NCI-H2029 treated with DMSO at 0.1 percent for 48 hours (cell line): ENCODE measurements around the gene TMIE.
"Not testable (repeated sequence)": the region's sequence is repeated elsewhere in the genome, so short reads cannot be mapped to it uniquely, and the experiment has no call there.

ENCODE experiments used
- DNase-seq: peaks from one replicate; lab custom pipeline; 2025; lab: John Stamatoyannopoulos, UW

Gene TMIE

DNA sequence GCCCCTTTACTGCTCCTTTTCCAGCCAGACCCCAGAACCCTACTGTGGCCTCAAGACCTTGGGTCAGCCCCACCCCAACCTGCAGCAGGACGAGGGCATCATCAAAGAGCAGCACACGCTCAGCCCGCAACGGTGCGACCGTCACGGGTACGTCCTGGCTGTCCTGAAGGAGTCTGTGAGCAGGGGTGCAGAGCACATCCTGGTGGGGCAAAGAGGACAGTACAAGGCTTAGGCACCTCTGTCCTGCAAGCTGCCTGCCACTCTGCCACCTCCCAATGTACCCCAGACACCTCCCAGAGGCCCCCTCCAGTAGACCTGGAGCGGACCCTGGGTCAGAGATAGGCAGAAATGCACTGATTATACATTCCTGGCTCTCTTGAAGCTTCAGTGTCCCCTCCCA is 15.7 kb upstream of the TMIE start:
- no peak for DNase-seq

GRCh38 chr3:46690798-46691197 is 10.4 kb upstream of the TMIE start:
- no peak for DNase-seq

DNA sequence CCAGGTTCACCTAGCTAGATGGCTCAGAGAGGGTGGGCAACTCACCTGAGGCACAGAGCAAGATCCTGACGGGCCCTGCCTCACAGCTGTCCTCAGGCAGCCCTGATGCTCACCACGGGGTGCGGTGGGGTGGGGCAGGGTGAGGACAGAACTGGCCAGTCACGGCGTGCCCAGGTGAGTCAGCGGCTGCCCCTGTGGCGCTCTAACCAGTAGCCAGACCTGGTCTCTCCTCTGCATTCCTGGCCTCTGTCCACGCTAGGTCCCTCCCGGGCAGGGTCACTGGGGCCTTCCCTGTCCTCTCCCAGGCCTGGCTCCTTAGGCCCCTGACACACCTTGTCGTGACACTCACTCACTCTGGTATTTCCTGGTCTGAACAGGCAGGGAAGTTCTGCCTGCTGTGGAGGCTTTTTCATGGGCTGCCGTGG is 8.6 kb upstream of the TMIE start:
- no peak for DNase-seq

- no peak for DNase-seq
Measured at GRCh38 chr3:46693038-46693891, 7.9 kb upstream of the TMIE start, which contains the start of gene ALS2CL. ALS2CL (minus strand) TSS chr3:46693679; CDS start chr3:46689440, 4,239 bp downstream.

DNA sequence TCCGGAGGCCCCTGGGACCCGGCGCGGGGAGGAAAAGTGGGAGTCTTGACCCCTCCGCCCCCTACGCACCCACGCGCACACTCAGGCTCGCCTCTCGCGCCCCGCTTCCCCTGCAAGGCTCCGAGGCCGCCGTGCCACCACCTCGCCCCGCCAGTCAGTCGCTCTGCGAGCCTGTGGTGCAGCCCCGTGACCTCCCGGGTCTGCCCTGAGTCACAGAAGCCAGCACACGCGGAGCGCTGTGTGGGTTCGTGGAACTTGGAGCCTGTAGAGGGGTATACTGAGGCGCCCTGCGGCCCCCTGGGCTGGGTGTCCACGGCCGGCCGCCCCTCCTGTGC is 7.3 kb upstream of the TMIE start:
- DNase-seq = no peak

DNA sequence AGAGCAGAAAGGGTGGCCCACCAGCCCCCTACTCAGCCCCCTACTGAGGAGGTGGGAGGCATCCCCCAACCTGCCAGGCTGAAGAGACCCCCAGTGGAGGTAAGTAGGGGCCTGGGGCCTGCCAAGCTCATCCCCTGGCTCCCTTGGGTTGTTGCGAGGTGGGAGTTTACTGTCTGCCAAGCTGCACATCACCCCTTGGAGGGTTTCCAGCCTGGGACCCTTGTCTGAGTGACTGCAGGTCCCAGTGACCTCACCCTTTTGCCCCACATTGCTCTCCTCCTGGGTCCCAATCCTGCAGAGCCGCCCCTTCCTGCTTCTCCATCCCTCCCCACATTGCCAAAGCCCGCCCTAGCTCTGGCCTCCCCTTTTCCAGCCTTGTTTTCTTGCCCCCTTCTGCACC is 6.7 kb upstream of the TMIE start:
- DNase-seq = no peak

GRCh38 chr3:46695177-46695961 is 5.8 kb upstream of the TMIE start:
- no peak for DNase-seq

- no peak for DNase-seq
Measured at GRCh38 chr3:46695962-46696894, 5.0 kb upstream of the TMIE start.

DNA sequence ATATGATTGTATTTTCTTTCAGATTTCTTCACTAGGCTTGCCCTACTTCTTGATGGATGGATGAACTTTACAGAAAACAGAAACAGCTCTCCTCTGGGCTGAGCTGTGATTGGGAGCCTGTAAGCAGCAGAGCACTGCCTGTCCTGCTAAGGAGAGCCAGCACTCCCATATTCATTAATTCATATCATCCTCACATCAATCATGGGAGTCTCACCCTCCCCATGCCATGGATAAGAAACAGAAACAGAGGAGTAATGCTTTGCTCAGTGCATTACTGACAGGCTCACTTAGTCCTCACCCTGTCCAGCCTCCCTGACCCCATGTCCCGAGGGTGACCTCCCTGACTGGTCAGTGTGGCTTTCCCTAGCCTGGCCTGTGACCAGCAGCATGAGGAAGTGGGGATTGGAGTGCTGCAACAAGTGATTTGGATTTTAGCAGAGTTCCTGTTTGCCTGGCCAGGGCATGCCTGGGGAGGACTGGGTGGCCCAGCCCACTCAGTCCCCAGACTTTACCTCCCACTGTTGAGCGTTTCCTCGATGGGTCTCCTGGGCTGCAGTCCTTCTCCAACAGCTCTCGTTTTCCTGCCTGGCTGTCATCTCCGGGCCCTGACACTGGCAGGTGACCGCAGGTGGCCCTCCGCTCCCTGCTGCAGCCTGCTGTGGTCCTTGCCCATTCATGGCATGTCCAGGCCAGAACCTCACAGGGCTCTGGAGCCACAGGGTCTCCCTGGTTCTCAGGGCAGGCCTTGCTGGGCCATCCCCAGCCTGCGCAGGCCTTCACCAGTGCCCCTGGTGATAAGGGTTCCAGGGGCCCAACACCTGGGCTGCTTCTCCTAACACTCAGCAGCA is 1.3 kb upstream of the TMIE start:
- no peak for DNase-seq

DNA sequence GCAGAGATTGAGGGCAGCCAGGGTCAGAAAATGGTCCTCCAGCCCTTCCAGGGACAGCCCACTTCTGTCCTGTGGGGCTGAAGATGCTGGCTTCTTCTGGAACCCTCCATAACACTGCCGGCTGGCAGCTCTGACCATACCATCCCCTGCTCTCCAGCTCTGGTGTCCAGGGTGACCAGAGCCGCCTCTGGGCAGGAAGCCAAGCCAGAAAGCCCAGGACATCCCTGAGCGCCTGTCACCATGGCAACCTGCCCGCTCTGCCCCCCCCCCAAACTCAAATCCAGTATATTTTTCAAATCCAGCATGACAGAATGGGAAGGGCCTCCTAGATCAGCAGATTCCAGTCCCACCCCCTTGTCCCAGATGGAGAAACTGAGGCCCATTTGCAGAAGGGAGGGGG is 420 bp upstream of the TMIE start:
- no peak for DNase-seq

DNA sequence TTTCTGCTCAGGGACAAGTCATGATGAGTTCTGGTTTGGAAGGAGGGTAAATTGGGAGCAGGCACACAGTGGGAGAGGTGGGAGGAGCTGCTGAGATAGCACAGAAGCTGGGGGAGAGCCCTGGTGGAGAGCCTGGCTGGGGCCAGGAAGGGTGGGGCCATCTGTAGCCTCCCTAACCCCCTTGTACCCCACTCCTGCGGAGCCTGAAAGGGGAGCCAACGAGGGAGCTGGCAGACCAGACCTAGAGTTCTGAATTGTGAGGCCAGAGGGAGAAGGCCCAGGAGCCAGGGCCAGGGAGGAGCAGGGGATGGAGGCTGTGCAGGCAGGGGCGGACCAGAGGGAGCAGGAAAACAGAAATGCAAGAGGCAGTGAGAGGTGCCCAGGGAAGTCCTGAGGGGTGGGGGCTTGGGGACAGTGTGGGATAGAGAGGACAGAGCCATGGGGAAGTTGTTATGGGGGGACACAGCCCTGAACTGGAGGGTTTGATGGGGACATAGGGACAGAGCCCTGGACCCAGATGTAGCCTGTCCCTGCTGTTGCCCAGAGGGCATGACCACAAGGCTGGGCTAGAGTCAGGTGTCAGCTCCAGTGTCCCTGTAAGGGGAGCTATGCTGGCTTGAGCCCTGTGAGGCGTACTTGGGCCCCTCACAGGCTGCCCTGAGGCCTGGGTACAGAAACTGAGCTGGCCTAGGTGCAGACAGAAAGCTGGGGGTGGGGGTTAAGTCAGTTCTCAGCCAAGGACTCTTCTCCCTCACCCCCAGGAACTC is 1.2 kb downstream of the TMIE start:
- no peak for DNase-seq

GRCh38 chr3:46703013-46703520 is 1.9 kb downstream of the TMIE start:
- DNase-seq = no peak

- not testable (repeated sequence) for DNase-seq
Measured at GRCh38 chr3:46704346-46704745, 3.2 kb downstream of the TMIE start.

DNA sequence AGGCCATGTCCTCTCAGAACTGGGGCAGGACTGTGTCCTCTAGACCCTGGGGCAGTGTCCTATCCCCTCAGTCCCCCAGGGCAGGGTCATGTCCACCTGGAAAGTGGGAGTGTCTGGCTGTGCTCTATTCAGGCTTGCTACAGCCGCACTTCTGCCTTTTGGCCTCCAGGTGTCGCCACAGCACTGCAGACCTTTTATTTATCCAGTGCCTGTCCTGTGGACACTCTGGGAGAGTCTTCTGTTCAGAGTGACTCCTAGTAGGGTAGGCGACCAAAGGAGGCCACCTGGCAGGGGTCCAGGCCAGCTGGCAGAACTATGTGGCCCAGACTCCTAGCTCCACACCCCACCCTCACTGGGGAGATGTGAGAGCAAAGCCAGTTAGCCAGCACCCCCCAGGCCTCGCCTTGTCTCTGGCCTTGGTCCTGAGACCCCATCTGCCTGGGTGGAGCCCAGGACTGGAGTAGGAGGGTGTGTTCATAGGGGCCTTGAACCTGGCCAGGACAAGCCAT is 3.9 kb downstream of the TMIE start:
- peak; percentile 56 for DNase-seq

DNA sequence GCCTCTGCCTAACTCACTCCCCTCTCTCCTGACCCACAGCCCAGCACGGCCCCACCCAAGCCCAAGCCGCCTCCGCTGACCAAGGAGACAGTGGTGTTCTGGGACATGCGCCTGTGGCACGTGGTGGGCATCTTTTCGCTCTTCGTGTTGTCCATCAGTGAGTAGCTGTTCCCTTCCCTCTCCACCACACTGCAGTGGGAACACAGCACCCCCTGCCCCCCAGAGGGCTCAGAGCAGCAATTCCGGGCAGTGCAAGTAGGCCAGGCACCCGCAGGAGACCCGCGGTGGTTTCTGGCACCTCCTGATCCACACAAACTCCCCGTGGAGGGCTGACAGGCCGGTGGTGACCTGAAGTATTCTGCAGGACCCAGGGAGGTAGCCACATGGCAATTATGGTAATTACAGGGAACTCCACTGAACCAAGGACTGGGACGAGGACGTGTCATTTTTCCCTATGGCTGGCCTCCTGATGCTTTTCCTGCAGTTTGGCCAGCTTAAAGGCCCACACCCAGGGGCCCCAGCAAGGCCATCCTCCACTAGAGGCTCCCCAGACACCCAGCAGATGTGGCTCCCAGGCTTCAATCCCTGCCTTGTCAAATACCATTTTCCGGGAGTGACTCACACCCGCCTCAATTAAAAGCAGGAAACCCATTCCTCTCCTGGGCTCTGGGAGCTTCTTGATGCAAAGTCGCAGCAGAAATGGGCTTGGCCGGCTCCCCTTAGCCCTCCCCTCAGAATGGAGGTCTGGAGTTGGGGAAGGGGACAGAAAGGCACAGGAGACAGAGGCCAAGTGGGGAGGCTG is 4.8 kb downstream of the TMIE start:
- DNase-seq = no peak

- no peak for DNase-seq
Measured at GRCh38 chr3:46706771-46707582, 5.8 kb downstream of the TMIE start.

GRCh38 chr3:46707601-46708011 is 6.4 kb downstream of the TMIE start:
- DNase-seq = no peak
